ENCODE data around the gene HDAC5.

DNA sequence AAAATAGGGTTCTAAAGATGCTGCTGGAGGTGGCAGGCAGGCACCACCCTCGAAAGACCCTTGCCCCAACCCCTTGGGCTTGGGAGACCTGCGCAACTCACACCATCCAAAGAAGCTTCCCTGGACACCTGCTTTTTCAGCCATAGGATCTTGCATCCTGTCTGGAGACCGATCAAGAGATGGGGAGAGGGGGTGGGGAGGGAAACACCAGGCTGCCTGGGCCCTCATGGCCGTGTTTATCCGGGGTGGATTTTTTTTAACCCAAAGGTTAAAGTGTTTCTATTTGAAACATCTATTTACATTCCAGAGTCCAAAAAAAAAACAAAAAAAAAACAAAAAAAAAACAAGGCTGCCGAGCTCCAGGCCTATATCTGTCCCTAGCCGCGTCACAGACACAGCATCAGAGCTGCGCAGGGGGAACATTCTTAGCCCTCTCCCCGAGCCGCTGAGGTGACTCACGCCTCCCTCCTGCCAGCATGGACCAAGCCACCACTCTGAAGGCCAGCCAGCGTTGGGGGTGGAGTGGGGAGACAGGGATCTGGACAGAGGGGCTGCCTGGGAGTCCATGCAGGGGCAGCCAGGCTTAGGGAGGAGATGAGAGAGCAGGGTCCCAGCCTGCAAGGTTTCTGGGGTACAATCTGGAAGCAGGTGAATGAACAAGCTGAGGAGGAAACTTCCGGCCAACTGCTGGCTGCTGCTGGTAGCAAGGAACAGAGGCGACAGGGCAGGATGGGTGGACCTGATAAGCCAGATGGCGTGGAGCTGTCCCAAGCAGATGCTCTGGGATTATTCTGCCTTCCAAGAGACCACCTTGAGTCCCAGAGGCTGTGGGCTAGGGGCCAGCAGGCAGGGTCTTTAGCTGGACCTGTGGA lies 14.8 kb downstream of the HDAC5 start:
- TF ChIP-seq GATA2 (IDR thresholded peaks at IDR 0.05; ENCODE audit: low read depth, low read length) (no peak), GATA3 (IDR thresholded peaks at IDR 0.05; ENCODE audit: low read depth, low read length) (no peak)

Data from SH-SY5Y (cell line).